Dermis blood vessel endothelial cell (primary cell): Measurements from ENCODE around the gene ZNF879. TPM values are rescaled to one million over a fixed set of nuclear protein-coding genes. Genes with fewer than 3 reads are reported as not detected.

ENCODE experiments used
- DNase-seq: peaks from one replicate; pipeline ENCODE4 v3.0.0; 2010
- total RNA-seq: library from RNA; depleted of rRNA; stranded (reverse); fragments of >200 nt; gene quantifications from 2 replicates; pipeline ENCODE4 v1.2.3, GENCODE V29; 2014

Gene ZNF879
- total RNA-seq = 4.4 and 6.8 TPM in 2 replicates

DNA sequence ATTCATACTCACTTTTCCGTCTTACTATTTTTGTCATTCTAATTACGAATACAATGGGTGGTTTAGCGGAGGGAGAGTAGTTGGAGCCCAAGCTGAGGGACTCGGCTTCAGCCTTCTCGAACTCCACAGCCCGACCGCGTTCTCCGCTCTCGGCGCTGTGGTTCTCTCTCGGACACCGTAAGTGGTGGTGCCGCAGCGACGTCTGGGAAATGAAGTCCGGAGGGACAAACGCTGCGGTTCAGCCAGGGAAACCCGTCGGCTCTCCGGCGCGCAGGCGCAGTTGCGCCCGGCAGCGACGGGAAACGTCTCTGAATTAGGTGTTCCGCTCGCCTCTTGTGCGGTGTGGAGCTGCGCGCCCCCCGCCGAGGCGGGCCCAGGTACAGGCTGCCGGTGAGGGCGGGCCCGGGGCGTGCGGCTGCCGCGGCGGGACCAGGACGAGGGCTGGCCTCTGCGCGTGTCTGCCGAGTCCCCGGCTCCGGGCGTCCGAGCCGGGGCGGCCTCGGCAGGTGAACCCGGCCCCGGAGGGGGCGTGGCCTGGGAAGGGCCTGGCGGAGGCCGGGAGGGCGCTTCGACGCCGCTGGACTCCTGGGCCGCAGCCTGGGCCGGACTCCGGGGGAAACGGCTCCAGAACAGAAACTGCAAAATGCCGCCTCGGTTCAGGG, at the start of gene ZNF879:
ZNF879 (plus strand) TSS at position 277 of the 662 bp plus-strand sequence. CDS start 1,201 bp downstream, outside the sequence.
- peak; percentile 98 for DNase-seq

DNA sequence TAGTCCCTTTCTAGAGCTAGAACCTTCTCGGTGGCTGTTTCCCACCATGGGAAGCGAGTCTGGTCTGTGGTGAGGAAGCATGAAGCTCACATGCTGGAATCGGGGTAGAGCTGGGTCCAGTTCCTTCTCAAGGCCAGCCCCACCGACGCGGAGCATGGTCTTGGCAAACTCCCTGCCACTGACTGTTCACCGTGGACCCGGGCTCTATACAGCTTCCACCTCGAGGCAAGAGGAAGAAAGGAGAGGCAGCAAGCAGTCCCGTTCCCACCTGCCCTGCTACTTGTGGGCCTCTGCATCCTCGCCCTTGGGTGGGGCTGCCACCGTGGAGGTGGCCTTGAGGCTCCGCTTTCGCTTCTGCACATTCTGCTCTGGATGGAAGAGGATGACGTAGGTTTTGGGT, 42.2 kb upstream of the ZNF879 start:
- DNase-seq = no peak

GRCh38 chr5:178982941-178983340, 40.7 kb upstream of the ZNF879 start:
- DNase-seq = no peak

- no peak for DNase-seq
These were observed 39.9 kb upstream of the ZNF879 start for GRCh38 chr5:178983728-178984127.

- no peak for DNase-seq
These were observed 39.2 kb upstream of the ZNF879 start for GRCh38 chr5:178984145-178985072.

- no peak for DNase-seq
These were observed 37.2 kb upstream of the ZNF879 start for GRCh38 chr5:178986326-178986960.

GRCh38 chr5:178988436-178989220, 35.0 kb upstream of the ZNF879 start:
- no peak for DNase-seq

DNA sequence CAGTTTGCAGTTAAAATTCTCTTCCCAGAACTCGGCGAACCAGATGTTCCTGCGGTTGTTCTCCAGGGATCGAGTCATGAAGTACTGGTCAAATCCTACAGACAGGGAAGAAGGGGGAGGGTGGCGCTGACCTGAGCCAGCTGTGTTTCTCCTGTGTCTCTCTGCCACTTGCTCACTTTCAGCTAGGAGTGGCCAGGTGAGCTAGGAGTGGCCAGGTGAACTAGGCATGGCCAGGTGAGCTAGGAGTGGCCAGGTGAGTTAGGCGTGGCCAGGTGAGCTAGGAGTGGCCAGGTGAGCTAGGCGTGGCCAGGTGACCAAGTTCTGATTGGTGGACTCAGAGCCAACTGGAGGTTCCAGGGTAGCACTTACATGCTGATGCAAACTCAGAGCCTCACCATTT, 34.3 kb upstream of the ZNF879 start:
- DNase-seq = no peak

- no peak for DNase-seq
These were observed 33.1 kb upstream of the ZNF879 start for GRCh38 chr5:178990491-178990890.

- DNase-seq = no peak
These were observed 32.1 kb upstream of the ZNF879 start for GRCh38 chr5:178991190-178992145.

DNA sequence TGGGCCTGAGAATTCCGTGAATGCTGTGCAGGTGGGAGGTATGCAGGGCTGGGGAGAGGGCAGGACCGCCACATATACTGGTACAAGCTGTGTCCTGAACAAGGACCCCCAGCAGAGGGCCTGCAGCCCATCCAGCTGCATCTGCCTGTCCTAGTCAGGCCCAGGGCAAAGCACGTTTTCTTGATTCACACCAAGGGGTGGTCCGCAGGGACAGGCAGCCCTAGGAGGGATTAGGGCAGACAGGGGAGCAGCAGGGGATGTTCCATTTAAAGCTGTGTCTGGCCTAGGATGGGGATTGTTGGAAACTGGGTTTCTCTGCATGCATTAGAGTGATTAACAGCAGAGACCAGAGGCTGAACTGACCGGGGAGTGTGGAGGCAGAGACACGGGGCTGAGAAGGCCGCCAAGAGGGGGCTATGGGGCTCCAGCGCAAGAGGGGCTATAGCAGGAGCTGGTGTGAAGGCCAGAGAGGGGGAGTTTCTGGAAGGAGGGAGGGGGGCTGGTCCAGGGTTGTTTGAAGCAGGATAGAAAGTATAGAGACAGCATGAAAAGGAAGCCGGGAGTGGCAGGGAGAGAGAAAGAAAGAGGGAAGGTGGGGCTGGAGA, 31.2 kb upstream of the ZNF879 start:
- no peak for DNase-seq

DNA sequence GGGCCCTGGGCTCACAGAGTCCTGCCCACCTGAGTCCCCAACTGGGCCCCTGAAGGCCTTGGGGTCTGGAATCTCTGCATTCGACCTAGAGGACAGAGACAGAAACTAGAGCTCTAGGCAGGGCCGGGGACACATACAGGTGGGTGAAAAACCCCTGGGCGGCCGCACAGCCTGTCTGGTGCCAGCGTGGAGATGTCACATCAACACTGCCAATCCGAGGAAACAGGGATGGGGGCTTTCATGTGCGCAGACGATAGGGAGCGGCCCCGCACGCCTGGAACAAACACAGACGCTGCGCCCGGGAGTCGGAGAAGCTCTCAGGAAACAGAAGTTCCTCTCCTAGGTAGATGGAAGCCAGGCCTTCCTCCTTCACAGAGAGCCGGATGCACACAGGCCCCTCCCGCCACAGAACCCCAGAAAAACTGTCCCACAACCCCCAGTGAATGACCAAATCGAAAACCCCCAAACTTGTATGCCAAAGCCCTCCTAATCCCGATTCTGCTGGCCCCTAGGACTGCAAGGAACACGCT, 30.3 kb upstream of the ZNF879 start:
- no peak for DNase-seq

- DNase-seq = no peak
These were observed 29.5 kb upstream of the ZNF879 start for GRCh38 chr5:178993955-178994579.

DNA sequence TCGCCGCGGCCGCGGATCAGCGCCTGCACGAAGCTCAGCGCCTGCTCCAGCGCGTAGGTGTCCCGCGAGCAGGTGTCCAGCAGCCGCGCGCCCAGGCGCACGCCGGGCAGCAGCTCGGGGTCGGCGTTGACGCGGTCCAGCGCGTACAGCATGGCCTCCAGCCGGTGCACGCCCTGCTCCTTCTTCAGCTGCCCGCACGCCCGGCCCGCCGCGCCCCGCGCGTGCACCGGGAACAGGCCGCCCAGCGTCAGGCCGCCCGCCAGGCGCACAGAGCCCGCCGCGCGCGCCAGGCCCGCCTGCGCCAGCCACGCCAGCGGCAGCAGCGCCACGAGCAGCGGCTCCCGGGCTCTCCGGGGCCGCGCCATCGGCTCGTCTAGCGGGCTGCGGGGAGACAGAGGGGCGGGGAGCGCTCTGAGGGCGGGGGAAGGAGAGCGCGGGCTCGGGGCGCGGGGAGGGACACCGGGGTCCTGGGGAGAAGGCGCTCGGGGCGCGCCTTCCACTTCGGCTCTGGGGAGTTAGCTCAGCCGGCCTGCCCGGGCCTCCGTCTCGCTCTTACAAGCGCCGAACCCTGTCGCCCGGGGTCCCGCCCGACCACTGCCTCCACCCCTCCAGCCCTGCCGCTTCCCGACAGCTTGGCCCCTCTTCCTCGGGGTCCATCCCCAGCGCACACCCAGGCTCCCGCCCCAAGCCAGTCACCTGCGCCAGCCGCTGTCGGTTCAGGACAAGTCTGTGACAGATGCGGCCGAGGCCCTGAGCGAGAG, 28.8 kb upstream of the ZNF879 start, which contains the start of gene GRM6:
GRM6 (minus strand) TSS at position 741 of the 761 bp plus-strand sequence; CDS start at position 365, 376 bp downstream.
- DNase-seq = no peak

- DNase-seq = no peak
These were observed 28.3 kb upstream of the ZNF879 start for GRCh38 chr5:178995341-178995690.

DNA sequence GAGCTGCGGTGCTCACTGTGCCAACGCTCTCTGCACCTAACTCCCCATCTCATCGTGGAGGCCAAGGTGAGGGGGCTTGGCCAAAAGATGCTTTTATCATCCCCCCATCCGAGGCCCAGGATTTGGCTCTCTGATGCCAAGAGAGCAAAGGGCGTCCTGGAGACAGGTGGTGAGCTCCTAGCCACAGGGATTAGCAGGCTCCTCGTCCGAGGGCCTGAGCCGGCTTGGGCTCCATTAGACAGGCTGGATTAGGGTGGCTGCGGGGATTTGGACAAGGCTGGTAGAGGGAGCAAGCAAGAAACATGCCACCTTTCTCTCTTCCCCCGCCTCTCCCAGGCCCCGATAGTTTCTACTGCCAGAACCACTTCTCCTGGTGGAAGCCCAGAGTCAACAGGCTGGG, 27.4 kb upstream of the ZNF879 start:
- DNase-seq = no peak

DNA sequence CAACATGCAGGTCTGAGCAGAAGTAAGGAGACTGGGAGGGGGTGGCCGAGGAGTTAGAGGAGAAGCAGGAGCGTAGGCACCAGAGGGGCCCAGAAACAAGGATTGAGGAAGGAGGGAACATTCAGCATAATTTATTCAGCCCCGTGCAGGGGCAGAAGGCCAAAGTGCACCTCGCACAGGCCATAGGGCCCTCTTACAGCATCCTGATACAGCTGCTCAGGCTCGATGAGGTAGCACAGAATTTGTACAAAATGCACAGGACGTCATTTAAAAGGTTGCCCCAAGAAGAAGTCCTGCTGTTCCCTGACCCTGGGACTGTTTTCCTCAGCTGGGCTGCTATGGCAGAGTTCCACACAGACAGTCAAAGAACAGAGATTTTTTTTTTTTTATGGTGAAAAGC, 26.4 kb upstream of the ZNF879 start:
- no peak for DNase-seq

- no peak for DNase-seq
These were observed 25.2 kb upstream of the ZNF879 start for GRCh38 chr5:178998441-178998840.

- DNase-seq = no peak
These were observed 17.0 kb upstream of the ZNF879 start for GRCh38 chr5:179006564-179006963.
